CD4-positive, alpha-beta T cell treated with Interleukin-12 subunit alpha and Interleukin-12 subunit beta, for 1 hour (primary cell): Measurements from ENCODE around the gene SH2D4B.

Experiments
- DNase-seq: peaks from one replicate; pipeline ENCODE4 v3.0.0-alpha.2; 2020

SH2D4B gene

GRCh38 chr10:80598084-80598798 is 60.5 kb downstream of the SH2D4B start:
- DNase-seq = no peak

GRCh38 chr10:80598951-80599350 is 61.2 kb downstream of the SH2D4B start:
- no peak for DNase-seq

- peak; percentile 32 for DNase-seq
Observed at GRCh38 chr10:80599424-80599847, 61.7 kb downstream of the SH2D4B start.

- DNase-seq = no peak
Observed at GRCh38 chr10:80600256-80600655, 62.6 kb downstream of the SH2D4B start.

GRCh38 chr10:80602881-80603280 is 65.2 kb downstream of the SH2D4B start:
- no peak for DNase-seq

GRCh38 chr10:80603516-80603915 is 65.8 kb downstream of the SH2D4B start:
- no peak for DNase-seq

- DNase-seq = no peak
Observed at GRCh38 chr10:80608706-80609105, 71.0 kb downstream of the SH2D4B start.

GRCh38 chr10:80609331-80609730 is 71.6 kb downstream of the SH2D4B start:
- DNase-seq = no peak

GRCh38 chr10:80611481-80612185 is 73.9 kb downstream of the SH2D4B start:
- DNase-seq = no peak

- no peak for DNase-seq
Observed at GRCh38 chr10:80612261-80612660, 74.6 kb downstream of the SH2D4B start.

- DNase-seq = no peak
Observed at GRCh38 chr10:80613466-80614170, 75.9 kb downstream of the SH2D4B start.

GRCh38 chr10:80614576-80615416 is 77.1 kb downstream of the SH2D4B start:
- DNase-seq = no peak

- DNase-seq = no peak
Observed at GRCh38 chr10:80617807-80618206, 80.1 kb downstream of the SH2D4B start.

GRCh38 chr10:80619036-80619435 is 81.3 kb downstream of the SH2D4B start:
- DNase-seq = no peak

GRCh38 chr10:80622153-80622552 is 84.5 kb downstream of the SH2D4B start:
- no peak for DNase-seq

- DNase-seq = no peak
Observed at GRCh38 chr10:80630324-80630723, 92.6 kb downstream of the SH2D4B start.

GRCh38 chr10:80632742-80633141 is 95.0 kb downstream of the SH2D4B start:
- no peak for DNase-seq

GRCh38 chr10:80633383-80633860 is 95.7 kb downstream of the SH2D4B start:
- DNase-seq = no peak

GRCh38 chr10:80633910-80634309 is 96.2 kb downstream of the SH2D4B start:
- no peak for DNase-seq

GRCh38 chr10:80642661-80643060 is 105.0 kb downstream of the SH2D4B start:
- DNase-seq = no peak

GRCh38 chr10:80646366-80646765 is 108.7 kb downstream of the SH2D4B start:
- DNase-seq = no peak

GRCh38 chr10:80647173-80647833 is 109.6 kb downstream of the SH2D4B start:
- no peak for DNase-seq
